K562 (cell line): ENCODE measurements around the gene TMC6. TPM values are rescaled to one million over a fixed set of nuclear protein-coding genes. Genes with fewer than 3 reads are reported as not detected.

ENCODE experiments used
- ADNP ChIP-seq: fragments of 200-800 bp; sonication (Bioruptor generic); IDR thresholded peaks from 2 replicates; pipeline ENCODE4 v1.6.1; 2016; ENCODE audit warnings: missing genetic modification characterization, missing compliant biosample characterization
- CBX3 ChIP-seq, 2 experiments: IDR thresholded peaks; 1 replicate in 1 of 2; 2 replicates in 1 of 2; pipeline ENCODE4 v1.6.1; 2012; ENCODE audit warnings: inconsistent platforms in 2 of 2, low read length in 2 of 2, borderline replicate concordance in 1 of 2, control low read depth in 1 of 2
- ESRRA ChIP-seq: fragments of 450-650 bp; IDR thresholded peaks from 2 replicates; pipeline ENCODE4 v1.6.1; 2014; ENCODE audit warnings: low read depth, mild to moderate bottlenecking, moderate library complexity, borderline replicate concordance
- ETV5 ChIP-seq: sonication (generic); formaldehyde crosslinking; IDR thresholded peaks from 2 replicates; pipeline ENCODE4 v1.4.0; 2020; ENCODE audit warnings: low read depth, mild to moderate bottlenecking, missing genetic modification reagents
- FOXK2 ChIP-seq, 2 experiments: fragments of 450-650 bp; IDR thresholded peaks in 1 of 2; conservative IDR thresholded peaks in 1 of 2; 2 replicates each; pipeline ENCODE4 v1.6.1; 2016; ENCODE audit warnings: low read depth in 2 of 2, mild to moderate bottlenecking in 1 of 2
- MLLT1 ChIP-seq, 2 experiments: fragments of 450-650 bp; IDR thresholded peaks; 2 replicates each; pipeline ENCODE4 v1.6.1; 2016
- NBN ChIP-seq: fragments of 450-650 bp; IDR thresholded peaks from 2 replicates; pipeline ENCODE4 v1.6.1; 2016; ENCODE audit warnings: low read depth, mild to moderate bottlenecking
- NFIC ChIP-seq: fragments of 450-650 bp; IDR thresholded peaks from 2 replicates; pipeline ENCODE4 v1.6.1; 2017; ENCODE audit warnings: mild to moderate bottlenecking, inconsistent platforms
- PTBP1 ChIP-seq: fragments of 200-400 bp; formaldehyde crosslinking; IDR thresholded peaks from 2 replicates; pipeline ENCODE4 v1.6.1; 2017; ENCODE audit warnings: low read depth, low read length
- SMAD4 ChIP-seq: fragments of 250-450 bp; sonication (Bioruptor Pico); conservative IDR thresholded peaks from 2 replicates; pipeline ENCODE4 v1.8.0; 2021; ENCODE audit warnings: inconsistent platforms, mild to moderate bottlenecking, moderate library complexity
- TOE1 ChIP-seq, 2 experiments: fragments of 450-650 bp in 1 of 2; sonication (generic) in 1 of 2; formaldehyde crosslinking in 1 of 2; IDR thresholded peaks; 2 replicates each; pipeline versions ENCODE4 v1.7.1 to v1.8.0; 2016 to 2022; ENCODE audit warnings: borderline replicate concordance in 2 of 2, mild to moderate bottlenecking in 2 of 2, antibody characterized with exemption in 1 of 2, inconsistent platforms in 1 of 2, low read depth in 1 of 2, missing genetic modification reagents in 1 of 2, moderate library complexity in 1 of 2
- ZBTB7A ChIP-seq: IDR thresholded peaks from 2 replicates; pipeline ENCODE4 v1.6.1; 2011; ENCODE audit warnings: low read depth, mild to moderate bottlenecking, low read length, moderate library complexity, borderline replicate concordance; ENCODE audit not compliant: control insufficient read depth
- polyA plus RNA-seq, 8 experiments: library from polyadenylated mRNA; depleted of rRNA in 4 of 8; stranded (reverse) in 5 of 8; unstranded in 3 of 8; fragments of >200 nt; fragmentation: Nextera tagmentation in 2 of 8; fragmentation: Illumina TruSeq in 1 of 8; extraction: Ambion mirVana in 2 of 8; extraction: Trizol in 1 of 8; gene quantifications; 2 replicates each; pipeline versions ENCODE4 v1.2.1 to v1.2.3, GENCODE V29; 2011 to 2014; ENCODE audit warnings: inconsistent platforms in 1 of 8, missing spikeins in 1 of 8
- total RNA-seq, 7 experiments: library from RNA; depleted of rRNA in 6 of 7; stranded (reverse); fragments of >200 nt in 6 of 7; fragmentation: Illumina TruSeq in 2 of 7; extraction: Trizol in 2 of 7; gene quantifications; 2 replicates each; pipeline versions ENCODE4 v1.2.1 to v1.2.3, GENCODE V29; 2011 to 2021; ENCODE audit warnings: low replicate concordance in 1 of 7
- TF ChIP-seq, protein P1 (sequence below), 2 experiments: fragments of 450-650 bp; formaldehyde crosslinking in 1 of 2; IDR thresholded peaks; 2 replicates each; pipeline versions ENCODE4 v1.4.0 to v1.6.1; 2014 to 2020; ENCODE audit warnings: mild to moderate bottlenecking in 2 of 2, borderline replicate concordance in 1 of 2, low read depth in 1 of 2

Gene TMC6
- total and polyA plus RNA-seq, 9 of the 15 experiments (the other 6 are each of a cell fraction or from before 2014, with no cell fraction given) = 4.1 to 351 (median 66.9) TPM

- TF ChIP-seq, protein P1, sequence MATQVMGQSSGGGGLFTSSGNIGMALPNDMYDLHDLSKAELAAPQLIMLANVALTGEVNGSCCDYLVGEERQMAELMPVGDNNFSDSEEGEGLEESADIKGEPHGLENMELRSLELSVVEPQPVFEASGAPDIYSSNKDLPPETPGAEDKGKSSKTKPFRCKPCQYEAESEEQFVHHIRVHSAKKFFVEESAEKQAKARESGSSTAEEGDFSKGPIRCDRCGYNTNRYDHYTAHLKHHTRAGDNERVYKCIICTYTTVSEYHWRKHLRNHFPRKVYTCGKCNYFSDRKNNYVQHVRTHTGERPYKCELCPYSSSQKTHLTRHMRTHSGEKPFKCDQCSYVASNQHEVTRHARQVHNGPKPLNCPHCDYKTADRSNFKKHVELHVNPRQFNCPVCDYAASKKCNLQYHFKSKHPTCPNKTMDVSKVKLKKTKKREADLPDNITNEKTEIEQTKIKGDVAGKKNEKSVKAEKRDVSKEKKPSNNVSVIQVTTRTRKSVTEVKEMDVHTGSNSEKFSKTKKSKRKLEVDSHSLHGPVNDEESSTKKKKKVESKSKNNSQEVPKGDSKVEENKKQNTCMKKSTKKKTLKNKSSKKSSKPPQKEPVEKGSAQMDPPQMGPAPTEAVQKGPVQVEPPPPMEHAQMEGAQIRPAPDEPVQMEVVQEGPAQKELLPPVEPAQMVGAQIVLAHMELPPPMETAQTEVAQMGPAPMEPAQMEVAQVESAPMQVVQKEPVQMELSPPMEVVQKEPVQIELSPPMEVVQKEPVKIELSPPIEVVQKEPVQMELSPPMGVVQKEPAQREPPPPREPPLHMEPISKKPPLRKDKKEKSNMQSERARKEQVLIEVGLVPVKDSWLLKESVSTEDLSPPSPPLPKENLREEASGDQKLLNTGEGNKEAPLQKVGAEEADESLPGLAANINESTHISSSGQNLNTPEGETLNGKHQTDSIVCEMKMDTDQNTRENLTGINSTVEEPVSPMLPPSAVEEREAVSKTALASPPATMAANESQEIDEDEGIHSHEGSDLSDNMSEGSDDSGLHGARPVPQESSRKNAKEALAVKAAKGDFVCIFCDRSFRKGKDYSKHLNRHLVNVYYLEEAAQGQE (IDR thresholded peaks at IDR 0.05; ENCODE audit: borderline replicate concordance) = peak; percentile 71
- TF ChIP-seq, protein P1 (CRISPR knock-in tag; IDR thresholded peaks at IDR 0.05; ENCODE audit: low read depth) = no peak
- TF ChIP-seq ZBTB7A = peak; percentile 17; the same call in 1 of the 2 replicates
- peak; percentile 28; the same call in 1 of the 2 replicates for TF ChIP-seq TOE1 (IDR thresholded peaks at IDR 0.05; ENCODE audit: borderline replicate concordance)
- TF ChIP-seq TOE1 (CRISPR knock-in tag; IDR thresholded peaks at IDR 0.05; ENCODE audit: borderline replicate concordance, low read depth) = no peak
- 0 out of 2 replicates have a peak, but pooled peaks have one; percentile 20 for TF ChIP-seq ETV5 (CRISPR knock-in tag)
- peak; percentile 45; the same call in 1 of the 2 replicates for TF ChIP-seq NBN
- 0 out of 4 replicates have a peak, but pooled peaks of 1 of the 2 experiments have one; percentile 6 for TF ChIP-seq MLLT1 (IDR thresholded peaks at IDR 0.05)
- 0 out of 2 replicates have a peak, but pooled peaks have one; percentile 13 for TF ChIP-seq NFIC
- peak; percentile 77 to 82 for TF ChIP-seq FOXK2 (conservative IDR thresholded peaks at IDR 0.05 in 1 of 2, IDR thresholded peaks at IDR 0.05 in 1 of 2; ENCODE audit: low read depth in 2 of 2)
- TF ChIP-seq CBX3 (IDR thresholded peaks at IDR 0.05; ENCODE audit: borderline replicate concordance in 1 of 2, low read length in 2 of 2) = peak in 1 of 2 experiments; percentile 83; a peak in 1 of 3 replicates
- TF ChIP-seq PTBP1 = peak; percentile 89; the same call in 1 of the 2 replicates
- peak; percentile 92 for TF ChIP-seq ADNP (tag)
- peak; percentile 49; the same call in 1 of the 2 replicates for TF ChIP-seq SMAD4
- 0 out of 2 replicates have a peak, but pooled peaks have one; percentile 57 for TF ChIP-seq ESRRA
Observed at GRCh38 chr17:78133971-78134898, 5.7 kb upstream of the TMC6 start (continued).
